Right lobe of liver (tissue), 6 donors: ENCODE data around the gene OAS1. TPM values are rescaled to one million over a fixed set of nuclear protein-coding genes. Genes with fewer than 3 reads are reported as not detected.
"Not testable (repeated sequence)": the region's sequence is repeated elsewhere in the genome, so short reads cannot be mapped to it uniquely, and the experiment has no call there.

ENCODE experiments used
- ATAC-seq, 4 donors: fragments of 200-7000 bp; cut with Tn5 transposase; one replicate each; pipeline ENCODE4 v1.9.1; 2020; ENCODE audit warnings: mild to moderate bottlenecking in 4 of 4, moderate library complexity in 4 of 4
- DNase-seq, 3 donors: peaks; one replicate each; pipeline ENCODE4 v3.0.0-alpha.2; 2020
- H3K27ac ChIP-seq, 3 donors: fragments of 200-600 bp; one replicate each; pipeline ENCODE4 v1.8.0; 2022
- H3K27me3 ChIP-seq, 2 donors: fragments of 200-600 bp; one replicate each; pipeline ENCODE4 v1.8.0; 2022
- H3K36me3 ChIP-seq, 4 donors: fragments of 200-600 bp; sonication (generic) in 1 of 4; one replicate each; pipeline versions ENCODE4 v1.5.1 to v1.8.0; 2017 to 2022; ENCODE audit warnings: control low read depth in 1 of 4
- H3K4me1 ChIP-seq, 4 donors: fragments of 200-600 bp; sonication (generic) in 1 of 4; one replicate each; pipeline versions ENCODE4 v1.5.1 to v1.8.0; 2017 to 2022; ENCODE audit warnings: control low read depth in 1 of 4
- H3K4me3 ChIP-seq, 3 donors: fragments of 200-600 bp; one replicate each; pipeline ENCODE4 v1.8.0; 2022
- H3K9me3 ChIP-seq, 4 donors: fragments of 200-600 bp; sonication (generic) in 1 of 4; one replicate each; pipeline versions ENCODE4 v1.5.1 to v1.8.0; 2017 to 2022; ENCODE audit warnings: control low read depth in 1 of 4
- CTCF ChIP-seq, 4 donors: fragments of 200-600 bp in 3 of 4; fragments of 450-650 bp in 1 of 4; IDR thresholded peaks; one replicate each; pipeline versions ENCODE4 v1.5.1 to v1.8.0; 2016 to 2022; ENCODE audit warnings: antibody characterized with exemption in 4 of 4, mild to moderate bottlenecking in 2 of 4
- POLR2A ChIP-seq: fragments of 450-650 bp; IDR thresholded peaks from one replicate; pipeline ENCODE4 v1.6.1; 2017; ENCODE audit warnings: antibody characterized with exemption, mild to moderate bottlenecking
- WGBS: methylation state at CpG from one replicate; pipeline ENCODE4 v1.1.6; 2018; ENCODE audit warnings: low coverage, low lambda C conversion rate; ENCODE audit not compliant: insufficient coverage; ENCODE audit errors: missing lambda C conversion rate; 5-methylcytosine and 5-hydroxymethylcytosine counted together
- intact Hi-C, 2 donors: fragments of 100-400 bp; cut with DNase I; formaldehyde crosslinking; loops; one replicate each; pipeline versions ENCODE4 v1.11.2 to v1.14.1; 2022
- total RNA-seq, 6 experiments: library from RNA; depleted of rRNA in 2 of 6; stranded (reverse); fragments of >200 nt in 2 of 6; fragmentation: NEBNext Ultra II Directional in 3 of 6; extraction: Animal tissue kit (Norgen Biotek cat#: 25700) in 3 of 6; gene quantifications; one replicate each; pipeline versions ENCODE4 v1.1.0 to v1.2.4, GENCODE V29; 2016 to 2023
- donor health status: DM: no; HTN: yes; CAD: no.
- donor health status: DM: no; HTN: no; CAD: no.
- donor health status: DM: no; HTN: no; CAD: no.
- donor health status: DM: no; HTN: yes; CAD: no.
- donor health status: DM: no; HTN: yes; CAD: no.

OAS1 gene
- total RNA-seq, 6 experiments from 2014 or later = 19.2 to 23.0 (median 22.5) TPM

DNA sequence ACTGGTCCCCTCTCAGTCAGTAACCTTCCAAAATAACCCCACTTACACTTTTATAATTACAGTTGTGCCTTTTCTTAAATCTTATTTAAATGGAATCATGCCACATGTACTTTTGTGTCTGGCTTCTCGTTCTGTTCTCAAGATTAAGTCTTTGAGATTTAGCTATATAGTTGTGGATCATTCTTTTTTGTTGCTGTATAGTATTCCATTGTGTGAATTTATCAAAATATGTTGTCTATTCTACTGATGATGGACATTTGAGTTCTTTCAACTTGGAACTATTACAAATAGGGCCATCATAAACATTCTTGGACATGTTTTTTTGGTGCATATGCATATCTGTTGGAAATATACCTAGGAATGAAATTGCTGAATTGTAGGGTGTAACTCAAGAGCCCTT is 40.6 kb downstream of the OAS1 start:
- no peaks in the 10 kb centered on the region for H3K36me3 ChIP-seq
- H3K27me3 ChIP-seq = no peaks in the 10 kb centered on the region
- no peak for TF ChIP-seq POLR2A
- TF ChIP-seq CTCF (IDR thresholded peaks at IDR 0.05) = no peak
- ATAC-seq (no peak), DNase-seq (no peak)
- H3K9me3 ChIP-seq = no peaks in the 10 kb centered on the region
- 33% methylated on average over 1 of the region's 1 CpG for WGBS
- no peak overlapping the region for H3K4me3 ChIP-seq
- H3K27ac ChIP-seq = no peak overlapping the region
- intact Hi-C loops = no loop called here
- no peaks in the 10 kb centered on the region for H3K4me1 ChIP-seq

DNA sequence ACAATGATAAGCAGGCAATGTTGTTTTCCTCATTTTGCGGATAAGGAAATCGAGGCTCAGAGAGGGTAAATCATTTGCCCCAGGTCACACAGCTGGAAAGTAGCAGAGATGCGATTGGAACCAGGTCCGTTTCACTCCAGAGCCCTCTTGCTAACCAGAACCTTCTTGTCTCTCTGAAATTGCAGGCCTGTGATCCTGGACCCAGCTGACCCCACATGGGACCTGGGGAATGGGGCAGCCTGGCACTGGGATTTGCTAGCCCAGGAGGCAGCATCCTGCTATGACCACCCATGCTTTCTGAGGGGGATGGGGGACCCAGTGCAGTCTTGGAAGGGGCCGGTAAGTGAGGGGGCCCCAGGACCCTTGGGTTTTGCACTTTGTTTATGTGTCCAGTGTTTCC is 41.0 kb downstream of the OAS1 start:
- H3K9me3 ChIP-seq = no peaks in the 10 kb centered on the region
- H3K27me3 ChIP-seq = no peaks in the 10 kb centered on the region
- H3K4me1 ChIP-seq = no peaks in the 10 kb centered on the region
- ATAC-seq = no peak
- no peaks in the 10 kb centered on the region for H3K36me3 ChIP-seq
- WGBS = no CpG with 5 or more reads among the region's 5 CpGs
- no peak overlapping the region for H3K4me3 ChIP-seq
- TF ChIP-seq CTCF (IDR thresholded peaks at IDR 0.05) (no peak), POLR2A (no peak)
- no peak for DNase-seq
- H3K27ac ChIP-seq = no peak overlapping the region
- intact Hi-C loops = no loop called here

DNA sequence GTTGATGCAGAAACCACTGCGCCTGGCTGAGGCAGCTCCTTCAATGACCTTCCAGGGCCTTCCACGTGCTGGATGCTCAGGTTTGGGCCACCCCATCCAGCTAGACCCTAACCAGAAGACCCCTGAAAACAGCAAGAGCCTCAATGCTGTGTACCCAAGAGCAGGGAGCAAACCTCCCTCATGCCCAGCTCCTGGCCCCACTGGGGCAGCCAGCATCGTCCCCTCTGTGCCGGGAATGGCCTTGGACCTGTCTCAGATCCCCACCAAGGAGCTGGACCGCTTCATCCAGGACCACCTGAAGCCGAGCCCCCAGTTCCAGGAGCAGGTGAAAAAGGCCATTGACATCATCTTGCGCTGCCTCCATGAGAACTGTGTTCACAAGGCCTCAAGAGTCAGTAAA is 42.0 kb downstream of the OAS1 start:
- H3K27me3 ChIP-seq = no peaks in the 10 kb centered on the region
- intact Hi-C loops = no loop called here
- no peaks in the 10 kb centered on the region for H3K4me1 ChIP-seq
- WGBS = no CpG with 5 or more reads among the region's 7 CpGs
- H3K9me3 ChIP-seq = no peaks in the 10 kb centered on the region
- no peak for DNase-seq
- no peak overlapping the region for H3K27ac ChIP-seq
- H3K4me3 ChIP-seq = no peak overlapping the region
- no peak for ATAC-seq
- no peak for TF ChIP-seq CTCF (IDR thresholded peaks at IDR 0.05)
- TF ChIP-seq POLR2A = no peak
- H3K36me3 ChIP-seq = no peaks in the 10 kb centered on the region

DNA sequence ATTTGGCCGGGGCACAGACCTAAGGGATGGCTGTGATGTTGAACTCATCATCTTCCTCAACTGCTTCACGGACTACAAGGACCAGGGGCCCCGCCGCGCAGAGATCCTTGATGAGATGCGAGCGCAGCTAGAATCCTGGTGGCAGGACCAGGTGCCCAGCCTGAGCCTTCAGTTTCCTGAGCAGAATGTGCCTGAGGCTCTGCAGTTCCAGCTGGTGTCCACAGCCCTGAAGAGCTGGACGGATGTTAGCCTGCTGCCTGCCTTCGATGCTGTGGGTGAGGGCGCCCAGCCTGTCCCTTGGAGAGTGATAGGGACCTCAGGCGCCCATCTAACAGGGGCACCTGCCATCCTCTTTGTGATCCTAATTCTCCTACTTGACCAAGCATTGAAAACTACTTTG is 43.9 kb downstream of the OAS1 start:
- DNase-seq = no peak
- no peaks in the 10 kb centered on the region for H3K36me3 ChIP-seq
- intact Hi-C loops = no loop called here
- no peaks in the 10 kb centered on the region for H3K4me1 ChIP-seq
- no peak for ATAC-seq
- H3K9me3 ChIP-seq = no peaks in the 10 kb centered on the region
- WGBS = 100% methylated on average over 2 of the region's 11 CpGs
- TF ChIP-seq POLR2A = no peak
- TF ChIP-seq CTCF (IDR thresholded peaks at IDR 0.05) = no peak
- no peak overlapping the region for H3K27ac ChIP-seq
- no peaks in the 10 kb centered on the region for H3K27me3 ChIP-seq
- H3K4me3 ChIP-seq = no peak overlapping the region

DNA sequence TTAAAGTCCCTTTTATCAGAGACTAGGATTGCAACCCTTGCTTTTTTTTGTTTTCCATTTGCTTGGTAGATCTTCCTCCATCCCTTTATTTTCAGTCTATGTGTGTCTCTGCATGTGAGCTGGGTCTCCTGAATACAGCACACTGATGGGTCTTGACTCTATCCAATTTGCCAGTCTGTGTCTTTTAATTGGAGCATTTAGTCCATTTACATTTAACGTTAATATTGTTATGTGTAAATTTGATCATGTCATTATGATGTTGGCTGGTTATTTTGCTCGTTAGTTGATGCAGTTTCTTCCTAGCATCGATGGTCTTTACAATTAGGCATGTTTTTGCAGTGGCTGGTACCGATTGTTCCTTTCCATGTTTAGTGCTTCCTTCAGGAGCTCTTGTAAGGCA is 50.4 kb downstream of the OAS1 start:
- H3K9me3 ChIP-seq, intact Hi-C loops: not testable (repeated sequence)

More for the DNA sequence above, 50.4 kb downstream of the OAS1 start:
- not testable (repeated sequence) for ATAC-seq, H3K4me3 ChIP-seq, H3K27ac ChIP-seq, H3K27me3 ChIP-seq, H3K4me1 ChIP-seq, DNase-seq, H3K36me3 ChIP-seq
- WGBS = 92% methylated on average over 4 of the region's 4 CpGs
